Measurements from ENCODE around the gene NEK10. TPM values are rescaled to one million over a fixed set of nuclear protein-coding genes. Genes with fewer than 3 reads are reported as not detected.
A peak's percentile ranks its signal among the peaks of the same experiment; 100 is the strongest.
"Not testable (repeated sequence)": the region's sequence is repeated elsewhere in the genome, so short reads cannot be mapped to it uniquely, and the experiment has no call there.

The NEK10 gene, protein sequence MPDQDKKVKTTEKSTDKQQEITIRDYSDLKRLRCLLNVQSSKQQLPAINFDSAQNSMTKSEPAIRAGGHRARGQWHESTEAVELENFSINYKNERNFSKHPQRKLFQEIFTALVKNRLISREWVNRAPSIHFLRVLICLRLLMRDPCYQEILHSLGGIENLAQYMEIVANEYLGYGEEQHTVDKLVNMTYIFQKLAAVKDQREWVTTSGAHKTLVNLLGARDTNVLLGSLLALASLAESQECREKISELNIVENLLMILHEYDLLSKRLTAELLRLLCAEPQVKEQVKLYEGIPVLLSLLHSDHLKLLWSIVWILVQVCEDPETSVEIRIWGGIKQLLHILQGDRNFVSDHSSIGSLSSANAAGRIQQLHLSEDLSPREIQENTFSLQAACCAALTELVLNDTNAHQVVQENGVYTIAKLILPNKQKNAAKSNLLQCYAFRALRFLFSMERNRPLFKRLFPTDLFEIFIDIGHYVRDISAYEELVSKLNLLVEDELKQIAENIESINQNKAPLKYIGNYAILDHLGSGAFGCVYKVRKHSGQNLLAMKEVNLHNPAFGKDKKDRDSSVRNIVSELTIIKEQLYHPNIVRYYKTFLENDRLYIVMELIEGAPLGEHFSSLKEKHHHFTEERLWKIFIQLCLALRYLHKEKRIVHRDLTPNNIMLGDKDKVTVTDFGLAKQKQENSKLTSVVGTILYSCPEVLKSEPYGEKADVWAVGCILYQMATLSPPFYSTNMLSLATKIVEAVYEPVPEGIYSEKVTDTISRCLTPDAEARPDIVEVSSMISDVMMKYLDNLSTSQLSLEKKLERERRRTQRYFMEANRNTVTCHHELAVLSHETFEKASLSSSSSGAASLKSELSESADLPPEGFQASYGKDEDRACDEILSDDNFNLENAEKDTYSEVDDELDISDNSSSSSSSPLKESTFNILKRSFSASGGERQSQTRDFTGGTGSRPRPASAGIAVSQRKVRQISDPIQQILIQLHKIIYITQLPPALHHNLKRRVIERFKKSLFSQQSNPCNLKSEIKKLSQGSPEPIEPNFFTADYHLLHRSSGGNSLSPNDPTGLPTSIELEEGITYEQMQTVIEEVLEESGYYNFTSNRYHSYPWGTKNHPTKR
- under 1 TPM; 0.35 to 0.86 TPM for total RNA-seq

GRCh38 chr3:27368831-27369607 is at the start of gene NEK10:
TSS of gene NEK10 (minus strand) at chr3:27369383. CDS start at chr3:27352882, 16,501 bp downstream.
- Mint-ChIP-seq H3K36me3 (ENCODE audit: low read depth) (no peaks in the 10 kb centered on the region), H3K4me3 (peak within 1 kb of the TSS; percentile 93), H3K4me1 (peaks cover 18% of the 10 kb centered on the region), H3K9me3 (no peaks in the 10 kb centered on the region), H3K27me3 (peaks cover 3% of the 10 kb centered on the region), H3K27ac (peak within 1 kb of the TSS; percentile 66)
- ChIA-PET POLR2A (interaction anchor here (0.7 to 2.4 kb wide), 13 partner anchors 9 to 311 kb away, joined by 3 to 6 read pairs (median 3); partner anchors contain the start of gene SLC4A7), CTCF (interaction anchor here (1.3 to 4.5 kb wide), 3 partner anchors 11 to 312 kb away, joined by 4 to 19 read pairs (median 11); no protein-coding TSS in a partner anchor)
- peak; percentile 92 for DNase-seq

GRCh38 chr3:27415202-27415601 is 46.0 kb upstream of the NEK10 start:
- H3K4me1 Mint-ChIP-seq: peaks cover 8% of the 10 kb centered on the region
- H3K9me3 Mint-ChIP-seq: no peaks in the 10 kb centered on the region
- DNase-seq: no peak
- H3K27me3 Mint-ChIP-seq: no peaks in the 10 kb centered on the region
- no peak overlapping the region for H3K27ac Mint-ChIP-seq
- H3K36me3 Mint-ChIP-seq (ENCODE audit: low read depth): peaks cover 56% of the 10 kb centered on the region
- no peak overlapping the region for H3K4me3 Mint-ChIP-seq
- ChIA-PET CTCF (interaction anchor here (1.0 kb wide), 1 partner anchor 57 kb away, joined by 3 read pairs; no protein-coding TSS in a partner anchor), POLR2A (no interaction called here)

- Mint-ChIP-seq H3K4me3 (no peak overlapping the region), H3K9me3 (no peaks in the 10 kb centered on the region), H3K27me3 (no peaks in the 10 kb centered on the region), H3K36me3 (ENCODE audit: low read depth) (peaks cover 42% of the 10 kb centered on the region), H3K4me1 (peaks cover 17% of the 10 kb centered on the region), H3K27ac (no peak overlapping the region)
- no peak for DNase-seq
- ChIA-PET POLR2A (no interaction called here), CTCF (no interaction called here)
Observed at GRCh38 chr3:27392950-27393679, 23.9 kb upstream of the NEK10 start.

GRCh38 chr3:27392414-27392813 is 23.2 kb upstream of the NEK10 start:
- Mint-ChIP-seq H3K4me1 (peaks cover 17% of the 10 kb centered on the region), H3K36me3 (ENCODE audit: low read depth) (peaks cover 40% of the 10 kb centered on the region)
- CTCF ChIA-PET, POLR2A ChIA-PET, H3K27me3 Mint-ChIP-seq, H3K4me3 Mint-ChIP-seq, H3K27ac Mint-ChIP-seq, H3K9me3 Mint-ChIP-seq, DNase-seq: not testable (repeated sequence)

DNA sequence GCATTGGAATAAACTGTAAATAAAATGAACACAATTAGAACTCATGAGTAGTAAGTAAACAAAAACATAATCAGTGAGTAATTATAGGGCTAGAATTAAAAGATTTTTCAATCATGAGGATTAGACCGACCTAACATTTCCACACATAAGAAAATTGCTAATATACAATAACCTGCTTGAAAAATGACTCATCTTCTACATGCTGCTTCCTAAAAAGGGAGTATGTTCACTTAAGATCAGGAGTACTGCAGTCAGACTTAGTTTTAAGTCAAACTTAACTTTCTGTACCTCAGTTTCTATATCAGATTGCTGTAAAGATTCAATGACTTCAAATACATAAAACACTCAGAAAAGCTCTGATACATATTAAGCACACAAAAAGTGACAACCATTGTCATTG is 22.6 kb upstream of the NEK10 start:
- H3K27ac Mint-ChIP-seq: no peak overlapping the region
- no peaks in the 10 kb centered on the region for H3K27me3 Mint-ChIP-seq
- H3K4me1 Mint-ChIP-seq: peaks cover 17% of the 10 kb centered on the region
- H3K36me3 Mint-ChIP-seq (ENCODE audit: low read depth): peaks cover 39% of the 10 kb centered on the region
- ChIA-PET CTCF (no interaction called here), POLR2A (no interaction called here)
- DNase-seq: no peak
- H3K4me3 Mint-ChIP-seq: no peak overlapping the region
- H3K9me3 Mint-ChIP-seq: no peaks in the 10 kb centered on the region

- peaks cover 10% of the 10 kb centered on the region for H3K4me1 Mint-ChIP-seq
- CTCF ChIA-PET: no interaction called here
- DNase-seq: no peak
Observed at GRCh38 chr3:27387625-27388024, 18.4 kb upstream of the NEK10 start.

DNA sequence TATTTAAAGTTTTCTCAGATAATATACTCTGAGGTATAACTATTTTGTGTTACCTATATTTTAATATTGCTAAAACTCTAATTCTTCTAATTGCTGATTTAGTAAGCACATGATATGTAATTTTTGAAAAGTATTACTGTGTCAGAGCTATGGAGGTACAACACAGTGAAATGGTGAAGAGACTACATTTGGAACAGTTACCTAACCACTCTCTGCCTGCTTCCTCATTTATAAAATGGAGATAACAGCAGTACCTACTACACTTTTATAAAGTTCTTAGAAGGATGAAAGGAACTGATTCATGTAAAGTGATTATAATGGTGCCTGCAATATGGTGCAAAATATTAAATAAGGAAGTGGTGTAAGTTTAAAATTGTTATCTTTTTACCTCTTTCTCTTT is 16.3 kb upstream of the NEK10 start:
- Mint-ChIP-seq H3K4me3 (no peak overlapping the region), H3K36me3 (ENCODE audit: low read depth) (peaks cover 44% of the 10 kb centered on the region), H3K9me3 (no peaks in the 10 kb centered on the region), H3K27me3 (no peaks in the 10 kb centered on the region), H3K27ac (no peak overlapping the region), H3K4me1 (peaks cover 7% of the 10 kb centered on the region)
- ChIA-PET POLR2A (no interaction called here), CTCF (no interaction called here)
- DNase-seq: no peak

More at GRCh38 chr3:27387625-27388024, 18.4 kb upstream of the NEK10 start:
- Mint-ChIP-seq H3K27ac (no peak overlapping the region), H3K27me3 (no peaks in the 10 kb centered on the region), H3K9me3 (no peaks in the 10 kb centered on the region), H3K36me3 (ENCODE audit: low read depth) (peaks cover 49% of the 10 kb centered on the region), H3K4me3 (no peak overlapping the region)
- POLR2A ChIA-PET: no interaction called here

GRCh38 chr3:27384191-27384590 is 15.0 kb upstream of the NEK10 start:
- ChIA-PET CTCF (no interaction called here), POLR2A (no interaction called here)
- Mint-ChIP-seq H3K27ac (no peak overlapping the region), H3K4me1 (peaks cover 8% of the 10 kb centered on the region), H3K27me3 (no peaks in the 10 kb centered on the region), H3K36me3 (ENCODE audit: low read depth) (peaks cover 45% of the 10 kb centered on the region), H3K9me3 (no peaks in the 10 kb centered on the region), H3K4me3 (no peak overlapping the region)
- no peak for DNase-seq

- Mint-ChIP-seq H3K27ac (no peak overlapping the region), H3K9me3 (no peaks in the 10 kb centered on the region), H3K4me3 (no peak overlapping the region), H3K36me3 (ENCODE audit: low read depth) (peaks cover 46% of the 10 kb centered on the region), H3K27me3 (no peaks in the 10 kb centered on the region), H3K4me1 (peaks cover 6% of the 10 kb centered on the region)
- ChIA-PET CTCF (interaction anchor here (1.0 kb wide), 1 partner anchor 86 kb away, joined by 5 read pairs; no protein-coding TSS in a partner anchor), POLR2A (no interaction called here)
- DNase-seq: no peak
Observed at GRCh38 chr3:27380433-27381357, 11.5 kb upstream of the NEK10 start.

- POLR2A ChIA-PET: interaction anchor here (0.6 to 1.8 kb wide), 2 partner anchors 10 to 133 kb away, joined by 3 to 6 read pairs; partner anchors contain the start of gene NEK10
- H3K4me3 Mint-ChIP-seq: no peak overlapping the region
- CTCF ChIA-PET: no interaction called here
- H3K36me3 Mint-ChIP-seq (ENCODE audit: low read depth): peaks cover 41% of the 10 kb centered on the region
- H3K9me3 Mint-ChIP-seq: no peaks in the 10 kb centered on the region
- no peak for DNase-seq
- H3K27ac Mint-ChIP-seq: peak overlapping the region; percentile 13
- peaks cover 6% of the 10 kb centered on the region for H3K4me1 Mint-ChIP-seq
- no peaks in the 10 kb centered on the region for H3K27me3 Mint-ChIP-seq
Observed at GRCh38 chr3:27378331-27378730, 9.1 kb upstream of the NEK10 start.

DNA sequence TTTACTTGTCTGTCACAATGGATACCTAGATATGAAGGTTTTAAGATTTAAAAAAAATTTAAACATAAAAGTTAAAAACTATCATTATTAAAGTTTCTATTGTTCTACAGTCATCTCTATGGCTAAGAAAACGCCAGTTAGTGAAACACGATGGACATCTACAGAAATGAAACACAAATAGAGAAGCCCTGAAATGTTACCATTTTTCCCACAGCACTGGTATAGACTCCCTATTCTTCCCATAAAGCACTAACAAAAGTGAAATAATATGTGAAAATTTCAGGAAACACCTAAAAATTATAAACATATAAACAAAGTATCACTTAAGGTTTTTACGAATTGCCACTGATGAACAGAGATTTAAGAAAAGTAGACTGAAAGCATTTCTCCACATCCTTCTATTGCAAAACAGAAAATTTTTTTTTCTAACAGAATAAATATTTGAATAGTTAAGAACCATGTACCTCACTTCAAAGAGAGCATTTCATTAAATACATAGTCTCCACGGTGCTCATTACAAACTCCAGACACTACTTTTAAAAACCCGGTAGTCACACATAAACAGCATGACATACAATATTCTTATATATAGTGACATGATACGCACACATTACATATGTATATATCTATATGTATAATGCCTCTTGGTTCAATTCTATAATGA is 7.1 kb upstream of the NEK10 start:
- no peak for DNase-seq
- ChIA-PET CTCF (no interaction called here), POLR2A (no interaction called here)
- peaks cover 33% of the 10 kb centered on the region for H3K36me3 Mint-ChIP-seq (ENCODE audit: low read depth)
- peaks cover 5% of the 10 kb centered on the region for H3K4me1 Mint-ChIP-seq
- H3K27ac Mint-ChIP-seq: no peak overlapping the region
- H3K27me3 Mint-ChIP-seq: no peaks in the 10 kb centered on the region
- H3K9me3 Mint-ChIP-seq: no peaks in the 10 kb centered on the region
- H3K4me3 Mint-ChIP-seq: no peak overlapping the region
